GM18502 (cell line): ENCODE measurements around the gene CD300H.
"Not testable (repeated sequence)": the region's sequence is repeated elsewhere in the genome, so short reads cannot be mapped to it uniquely, and the experiment has no call there.

ENCODE experiments used
- ATAC-seq: cut with Tn5 transposase; IDR thresholded peaks from one replicate; pipeline ENCODE4 v1.9.1; 2021; ENCODE audit warnings: mild to moderate bottlenecking; ENCODE audit not compliant: unreplicated experiment, poor library complexity

Gene CD300H

DNA sequence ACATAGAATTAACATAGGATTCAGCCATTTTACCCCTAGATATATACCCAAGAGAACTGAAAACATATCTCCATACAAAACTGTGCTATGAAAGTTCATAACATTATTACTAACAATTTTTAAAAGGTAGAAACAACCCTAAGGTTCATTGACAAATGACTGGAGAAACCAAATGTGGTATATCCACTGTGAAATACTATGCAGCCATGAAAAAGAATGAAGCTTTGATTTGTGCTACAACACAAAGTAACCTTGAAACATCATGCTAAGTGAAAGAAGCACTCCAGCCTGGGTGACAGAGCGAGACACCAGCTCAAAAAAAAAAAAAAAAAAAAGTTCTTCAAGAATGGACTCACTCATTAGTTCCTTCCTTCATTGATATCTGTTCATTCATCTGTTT is 24.2 kb upstream of the CD300H start:
- ATAC-seq: no peak

DNA sequence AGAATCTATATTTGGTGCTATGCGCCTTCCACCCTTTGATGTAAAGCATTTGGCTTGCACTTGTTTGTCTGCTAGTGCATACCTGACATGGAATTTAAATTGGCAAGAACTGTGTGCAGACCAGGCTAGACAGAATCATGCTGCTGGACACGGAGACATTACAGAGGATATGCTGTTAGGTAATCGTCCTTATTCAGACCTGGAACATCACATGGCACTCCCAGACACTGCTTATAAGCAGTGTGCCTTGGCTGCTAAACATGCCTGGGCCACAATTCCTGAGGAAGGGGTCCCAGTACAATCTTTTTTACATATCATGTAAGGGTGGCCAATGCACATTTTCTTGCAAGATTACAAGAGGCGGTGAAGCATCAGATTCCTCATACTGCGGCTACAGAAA is 18.4 kb upstream of the CD300H start:
- no peak for ATAC-seq

GRCh38 chr17:74584292-74585060 is 17.2 kb upstream of the CD300H start:
- ATAC-seq: no peak

- ATAC-seq: no peak
These were observed 15.3 kb upstream of the CD300H start for GRCh38 chr17:74582633-74583032.

GRCh38 chr17:74579900-74580299 is 12.6 kb upstream of the CD300H start:
- no peak for ATAC-seq

DNA sequence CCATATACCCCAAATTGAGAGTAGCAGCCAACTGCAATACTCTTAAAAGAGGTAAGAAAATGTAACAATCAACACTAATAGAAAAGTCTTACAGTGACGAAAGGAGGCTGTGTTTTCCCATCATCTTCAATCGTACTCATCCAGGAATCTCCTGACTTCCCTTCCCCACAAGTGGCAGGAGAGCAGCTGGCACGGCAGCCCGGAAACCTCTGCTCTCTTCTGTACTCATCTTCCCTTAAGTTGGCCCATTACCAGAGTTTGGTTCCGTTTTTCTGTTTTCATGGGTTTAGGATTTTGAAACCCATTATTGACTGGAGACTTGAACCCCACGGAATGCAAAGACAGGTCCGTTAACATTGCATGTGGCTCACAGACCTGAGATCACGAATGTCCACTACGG is 11.7 kb upstream of the CD300H start:
- ATAC-seq: no peak

- ATAC-seq: no peak
These were observed 7.3 kb upstream of the CD300H start for GRCh38 chr17:74574489-74575142.

GRCh38 chr17:74573635-74574034 is 6.3 kb upstream of the CD300H start:
- ATAC-seq: not testable (repeated sequence)

GRCh38 chr17:74573169-74573568 is 5.9 kb upstream of the CD300H start:
- no peak for ATAC-seq

- no peak for ATAC-seq
These were observed 4.4 kb upstream of the CD300H start for GRCh38 chr17:74571621-74572270.

- no peak for ATAC-seq
These were observed 2.0 kb upstream of the CD300H start for GRCh38 chr17:74569020-74570003.

GRCh38 chr17:74568106-74568873 is 981 bp upstream of the CD300H start:
- ATAC-seq: no peak

GRCh38 chr17:74566132-74566753 is 1.1 kb downstream of the CD300H start:
- ATAC-seq: no peak

DNA sequence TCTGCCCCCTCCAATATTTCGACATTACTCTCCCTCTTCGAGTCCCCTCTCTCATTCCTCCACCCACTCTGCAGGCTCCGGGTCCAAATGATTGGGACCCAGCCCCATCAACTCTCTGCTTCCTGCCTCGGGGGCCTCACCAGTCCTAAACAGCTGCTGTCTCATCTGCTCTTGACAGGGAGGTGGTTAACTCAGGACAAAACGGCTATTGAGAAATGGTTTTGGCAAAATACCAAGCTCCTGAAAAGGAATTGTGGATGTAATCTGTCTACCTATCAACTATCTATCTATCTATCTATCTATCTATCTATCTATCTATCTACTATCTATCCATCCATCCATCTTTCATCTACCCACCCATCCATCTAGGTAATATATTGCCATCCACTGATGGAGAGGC is 2.2 kb downstream of the CD300H start:
- ATAC-seq: no peak

- no peak for ATAC-seq
These were observed 4.0 kb downstream of the CD300H start for GRCh38 chr17:74563358-74563757.

GRCh38 chr17:74561586-74561985 is 5.7 kb downstream of the CD300H start:
- no peak for ATAC-seq

DNA sequence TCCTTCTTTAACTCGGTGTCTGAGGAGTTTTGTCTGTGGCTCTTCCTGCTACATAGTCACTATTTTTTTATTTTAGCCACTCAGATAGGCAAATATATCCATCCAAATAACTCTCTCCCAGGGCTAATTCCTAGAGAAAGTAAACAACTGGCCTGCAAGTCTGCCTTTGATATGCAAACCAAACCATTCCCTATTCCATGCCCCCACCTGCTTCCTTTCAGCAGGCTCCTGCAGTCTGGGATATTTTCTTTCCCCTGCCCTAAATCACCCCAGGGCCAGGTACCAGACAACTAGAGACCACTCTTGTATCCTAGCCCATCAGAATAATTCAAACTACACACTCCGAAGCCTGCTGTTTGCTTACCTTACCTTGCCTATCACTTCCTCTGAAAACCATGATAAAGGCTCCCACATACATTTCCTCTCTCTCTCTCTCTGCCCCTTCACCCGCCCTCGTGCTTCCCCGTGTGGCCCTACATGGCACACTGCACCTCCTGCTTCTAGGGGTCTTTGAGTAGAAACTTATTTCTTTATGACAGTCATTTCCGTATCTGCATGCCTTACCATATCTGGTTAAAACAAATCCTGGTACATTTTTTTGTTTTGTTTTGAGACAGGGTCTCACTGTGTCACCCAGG is 8.3 kb downstream of the CD300H start:
- ATAC-seq: no peak

- ATAC-seq: not testable (repeated sequence)
These were observed 8.9 kb downstream of the CD300H start for GRCh38 chr17:74558402-74558801.
